Measurements from ENCODE around the gene MARK3.
"Not testable (repeated sequence)": the region's sequence is repeated elsewhere in the genome, so short reads cannot be mapped to it uniquely, and the experiment has no call there.

Gene MARK3

DNA sequence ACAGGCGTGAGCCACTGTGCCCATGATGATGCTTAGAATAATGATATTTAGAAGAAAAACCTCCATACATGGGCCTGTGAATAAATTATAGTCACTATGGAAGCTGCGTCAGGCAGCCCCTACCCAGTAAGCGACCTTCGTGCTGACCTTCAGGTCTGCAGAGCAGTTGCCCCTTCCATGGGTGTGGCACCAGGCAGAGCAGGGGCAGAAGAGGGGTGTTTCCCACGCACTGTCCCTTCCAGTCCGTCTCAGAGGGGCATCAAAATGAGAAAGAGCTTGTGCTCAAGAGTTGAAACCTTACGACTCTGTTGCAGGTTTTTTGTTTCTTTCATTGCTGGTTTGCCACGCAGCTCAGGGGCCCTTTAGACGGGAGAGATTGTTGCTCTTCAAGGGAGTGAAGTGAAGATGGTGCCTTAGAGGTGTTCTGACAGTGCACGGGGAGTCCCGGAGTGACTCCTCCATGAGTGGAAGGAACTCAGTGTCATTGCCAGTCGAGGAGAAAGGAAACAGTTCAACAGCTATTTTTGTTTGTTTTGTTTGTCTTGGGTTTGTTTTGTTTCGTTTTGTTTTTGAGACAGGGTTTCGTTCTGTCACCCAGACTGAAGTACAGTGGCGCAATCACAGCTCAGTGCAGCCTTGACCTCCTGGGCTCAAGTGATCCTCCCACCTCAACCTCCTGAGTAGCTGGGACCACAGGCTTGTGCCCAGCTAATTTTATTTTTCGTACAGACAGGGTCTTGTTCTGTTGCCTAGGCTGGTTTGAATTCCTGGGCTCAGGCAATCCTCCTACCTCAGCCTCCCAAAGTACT, 123.5 kb downstream of the MARK3 start:
- no peak for TF ChIP-seq CTCF (IDR thresholded peaks at IDR 0.05)
- no peak overlapping the region for H3K4me3 ChIP-seq (ENCODE audit: low read depth in 1 of 2, low read length in 1 of 2)
- peaks cover 95% of the 10 kb centered on the region for H3K36me3 ChIP-seq
- no peaks in the 10 kb centered on the region for H3K4me1 ChIP-seq (ENCODE audit: control insufficient read depth in 1 of 2, insufficient read depth in 1 of 2, low read depth in 1 of 2, low read length in 1 of 2)
- H3K9me3 ChIP-seq: no peaks in the 10 kb centered on the region
- H3K27me3 ChIP-seq: no peaks in the 10 kb centered on the region
- H3K27ac ChIP-seq: no peak overlapping the region

GRCh38 chr14:103509864-103510723, 124.9 kb downstream of the MARK3 start:
- TF ChIP-seq CTCF (IDR thresholded peaks at IDR 0.05): no peak
- peaks cover 91% of the 10 kb centered on the region for H3K36me3 ChIP-seq
- no peaks in the 10 kb centered on the region for H3K9me3 ChIP-seq
- H3K27me3 ChIP-seq: no peaks in the 10 kb centered on the region
- no peaks in the 10 kb centered on the region for H3K4me1 ChIP-seq (ENCODE audit: control insufficient read depth in 1 of 2, insufficient read depth in 1 of 2, low read depth in 1 of 2, low read length in 1 of 2)
- H3K27ac ChIP-seq: no peak overlapping the region
- no peak overlapping the region for H3K4me3 ChIP-seq (ENCODE audit: low read depth in 1 of 2, low read length in 1 of 2)

DNA sequence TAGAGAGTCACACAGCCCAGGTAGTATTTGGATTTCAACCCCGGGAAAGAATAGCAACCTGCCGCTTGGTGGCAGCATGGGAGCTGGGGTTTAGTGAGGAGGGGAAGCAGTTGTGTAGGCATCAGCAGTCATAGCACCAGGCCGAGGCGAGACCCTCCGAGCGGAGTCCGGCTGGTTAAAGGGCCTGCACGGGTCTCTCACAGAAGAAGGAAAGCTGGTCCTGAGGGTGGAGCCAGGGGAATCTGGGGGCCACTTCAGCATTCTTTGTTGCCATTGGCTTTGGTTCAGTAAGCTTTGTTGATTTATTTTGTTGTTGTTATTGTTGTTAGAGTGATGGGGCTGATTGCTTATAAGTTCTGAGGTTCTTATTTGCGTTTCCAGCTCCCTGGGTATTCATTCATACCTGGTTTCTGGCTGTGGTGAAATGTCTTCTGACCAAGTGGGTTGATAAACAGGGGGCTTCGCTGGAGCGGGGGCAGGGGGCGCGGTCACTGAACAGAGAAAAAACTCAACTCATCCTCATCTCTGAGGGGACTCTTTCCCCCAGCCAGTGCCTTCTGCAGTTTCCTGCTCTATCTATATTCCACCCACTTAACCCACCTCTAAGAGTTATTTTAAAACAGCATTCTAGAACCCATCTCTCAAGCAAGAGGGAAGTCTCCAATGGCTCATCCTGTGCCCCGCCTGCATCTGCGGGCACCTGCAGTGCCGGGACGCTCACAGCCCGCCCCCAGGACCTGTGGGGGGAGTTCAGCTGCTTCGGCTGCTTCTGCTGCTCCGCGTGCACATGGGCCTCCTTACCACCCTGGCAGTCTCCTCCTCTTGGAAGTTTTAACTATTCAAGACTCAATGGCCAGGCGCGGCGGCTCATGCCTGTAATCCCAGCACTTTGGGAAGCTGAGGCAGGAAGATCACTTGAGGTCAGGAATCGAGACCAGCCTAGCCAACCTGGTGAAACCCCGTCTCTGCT, 125.8 kb downstream of the MARK3 start:
- Histone ChIP-seq H3K36me3 (peaks cover 84% of the 10 kb centered on the region), H3K4me3 (ENCODE audit: low read depth in 1 of 2, low read length in 1 of 2) (no peak overlapping the region), H3K27me3 (no peaks in the 10 kb centered on the region), H3K9me3 (no peaks in the 10 kb centered on the region), H3K4me1 (ENCODE audit: control insufficient read depth in 1 of 2, insufficient read depth in 1 of 2, low read depth in 1 of 2, low read length in 1 of 2) (no peaks in the 10 kb centered on the region), H3K27ac (no peak overlapping the region)
- no peak for TF ChIP-seq CTCF (IDR thresholded peaks at IDR 0.05)

GRCh38 chr14:103512180-103512579, 127.0 kb downstream of the MARK3 start:
- H3K27ac ChIP-seq; H3K27me3 ChIP-seq; H3K4me1 ChIP-seq (ENCODE audit: control insufficient read depth in 1 of 2, insufficient read depth in 1 of 2, low read depth in 1 of 2, low read length in 1 of 2); H3K9me3 ChIP-seq; H3K4me3 ChIP-seq (ENCODE audit: low read depth in 1 of 2, low read length in 1 of 2): not testable (repeated sequence)
- H3K36me3 ChIP-seq: peaks cover 75% of the 10 kb centered on the region

- no peak overlapping the region for H3K4me3 ChIP-seq (ENCODE audit: low read depth in 1 of 2, low read length in 1 of 2)
- no peak overlapping the region for H3K27ac ChIP-seq
- H3K9me3 ChIP-seq: no peaks in the 10 kb centered on the region
Measured at GRCh38 chr14:103512701-103513611, 127.7 kb downstream of the MARK3 start.

More at GRCh38 chr14:103512701-103513611, 127.7 kb downstream of the MARK3 start:
- Histone ChIP-seq H3K27me3 (no peaks in the 10 kb centered on the region), H3K36me3 (peaks cover 67% of the 10 kb centered on the region), H3K4me1 (ENCODE audit: control insufficient read depth in 1 of 2, insufficient read depth in 1 of 2, low read depth in 1 of 2, low read length in 1 of 2) (no peaks in the 10 kb centered on the region)
- no peak for TF ChIP-seq CTCF (IDR thresholded peaks at IDR 0.05)

Measured in neutrophil (primary cell).